Lower leg skin (tissue), 3 donors: Measurements from ENCODE around the gene CD274.

Experiments used
- CTCF ChIP-seq, 3 donors: fragments of 450-650 bp; IDR thresholded peaks; one replicate each; pipeline ENCODE4 v1.5.1; 2016; ENCODE audit warnings: antibody characterized with exemption in 3 of 3, mild to moderate bottlenecking in 3 of 3, moderate library complexity in 2 of 3
- POLR2A ChIP-seq, 2 donors: fragments of 450-650 bp; IDR thresholded peaks; one replicate each; pipeline ENCODE4 v1.6.1; 2016 to 2017; ENCODE audit warnings: antibody characterized with exemption in 2 of 2, mild to moderate bottlenecking in 1 of 2, moderate library complexity in 1 of 2

GRCh38 chr9:5510360-5510931 lies 60.1 kb downstream of the CD274 start, which contains the start of gene PDCD1LG2:
- no peak for TF ChIP-seq CTCF (IDR thresholded peaks at IDR 0.05)
- TF ChIP-seq POLR2A (IDR thresholded peaks at IDR 0.05): no peak
